IMR-90 (cell line): Measurements from ENCODE around the gene ASS1. TPM values are rescaled to one million over a fixed set of nuclear protein-coding genes. Genes with fewer than 3 reads are reported as not detected.

Experiments
- ATAC-seq: fragments of 200-7000 bp; cut with Tn5 transposase; 2 replicates; pipeline ENCODE4 v1.9.1; 2020; ENCODE audit warnings: low read depth, mild to moderate bottlenecking, moderate library complexity
- BruUV-seq: library from RNA; stranded (reverse); fragments of 400-500 nt; replicated peaks from 2 replicates; lab custom pipeline; 2021; lab: Mats Ljungman, UMichigan
- CTCF ChIA-PET: fragments of 300-600 bp; formaldehyde crosslinking; extraction: SDS; loops from one replicate; lab custom pipeline; 2021; ENCODE audit warnings: antibody characterized with exemption; lab: Yijun Ruan, JAX
- POLR2A ChIA-PET: fragments of 300-600 bp; sonication (Branson Sonifier 250); formaldehyde crosslinking; loops from one replicate; lab custom pipeline; 2022; ENCODE audit warnings: antibody characterized with exemption; ENCODE audit not compliant: unreplicated experiment; lab: Charles Lee
- DNase-seq: peaks from one replicate; pipeline ENCODE4 v3.0.0; 2013
- H2AFZ ChIP-seq: replicated peaks from 2 replicates; pipeline ENCODE3; 2013; ENCODE audit warnings: low read length, mild to moderate bottlenecking; ENCODE audit not compliant: poor library complexity
- H2AK5ac ChIP-seq: 2 replicates; pipeline ENCODE4 v1.6.1; 2013; ENCODE audit warnings: low read depth, low read length, inconsistent platforms
- H2AK9ac ChIP-seq: replicated peaks from 2 replicates; pipeline ENCODE3; 2013; ENCODE audit warnings: mild to moderate bottlenecking, low read depth, low read length, moderate library complexity; ENCODE audit not compliant: poor library complexity
- H2BK120ac ChIP-seq: 2 replicates; pipeline ENCODE4 v1.6.1; 2013; ENCODE audit warnings: low read depth, low read length, inconsistent platforms
- H2BK15ac ChIP-seq: 3 replicates; pipeline ENCODE4 v1.6.1; 2013; ENCODE audit warnings: low read depth, low read length, inconsistent platforms
- H2BK20ac ChIP-seq: 2 replicates; pipeline ENCODE4 v1.6.1; 2013; ENCODE audit warnings: low read depth, mild to moderate bottlenecking, inconsistent platforms, low read length, moderate library complexity
- H2BK5ac ChIP-seq: 2 replicates; pipeline ENCODE4 v1.6.1; 2013; ENCODE audit warnings: mild to moderate bottlenecking, low read depth, low read length, inconsistent platforms; ENCODE audit not compliant: poor library complexity, severe bottlenecking
- H3K14ac ChIP-seq: replicated peaks from 2 replicates; pipeline ENCODE4 v1.6.1; 2013; ENCODE audit warnings: low read depth, low read length, inconsistent platforms
- H3K18ac ChIP-seq: 2 replicates; pipeline ENCODE4 v1.6.1; 2013; ENCODE audit warnings: low read depth, low read length, control low read depth
- H3K23ac ChIP-seq: 2 replicates; pipeline ENCODE4 v1.6.1; 2013; ENCODE audit warnings: low read depth, low read length, inconsistent platforms
- H3K27ac ChIP-seq: 2 replicates; pipeline ENCODE4 v1.5.1; 2013; ENCODE audit warnings: mild to moderate bottlenecking, control low read depth, low read length; ENCODE audit not compliant: insufficient read depth
- H3K27me3 ChIP-seq: 2 replicates; pipeline ENCODE4 v1.6.1; 2013; ENCODE audit warnings: low read length; ENCODE audit not compliant: control insufficient read depth, insufficient read depth
- H3K36me3 ChIP-seq: 2 replicates; pipeline ENCODE4 v1.6.1; 2013; ENCODE audit warnings: low read length, mixed read lengths; ENCODE audit not compliant: control insufficient read depth, insufficient read depth
- H3K4ac ChIP-seq: 2 replicates; pipeline ENCODE4 v1.6.1; 2013; ENCODE audit warnings: low read depth, low read length, inconsistent platforms
- H3K4me1 ChIP-seq: 2 replicates; pipeline ENCODE4 v1.6.1; 2013; ENCODE audit warnings: low read length, mixed read lengths; ENCODE audit not compliant: control insufficient read depth, insufficient read depth
- H3K4me2 ChIP-seq: 2 replicates; pipeline ENCODE4 v1.6.1; 2013; ENCODE audit warnings: low read depth, mild to moderate bottlenecking, control low read depth, low read length, moderate library complexity
- H3K4me3 ChIP-seq: 2 replicates; pipeline ENCODE4 v1.5.1; 2013; ENCODE audit warnings: low read depth, mild to moderate bottlenecking, control low read depth, low read length, moderate library complexity; ENCODE audit not compliant: insufficient read depth
- H3K56ac ChIP-seq: 2 replicates; pipeline ENCODE4 v1.6.1; 2013; ENCODE audit warnings: low read length, inconsistent platforms; ENCODE audit not compliant: insufficient read depth; ENCODE audit errors: extremely low read depth
- H3K79me1 ChIP-seq, 2 experiments: 2 replicates each; pipeline ENCODE4 v1.6.1; 2013; ENCODE audit warnings: low read length in 2 of 2, inconsistent platforms in 1 of 2, low read depth in 1 of 2
- H3K9ac ChIP-seq: 2 replicates; pipeline ENCODE4 v1.6.1; 2013; ENCODE audit warnings: low read depth, low read length, control low read depth
- H3K9me1 ChIP-seq: 2 replicates; pipeline ENCODE4 v1.6.1; 2013; ENCODE audit warnings: low read length, inconsistent platforms; ENCODE audit not compliant: insufficient read depth
- H3K9me3 ChIP-seq: 2 replicates; pipeline ENCODE4 v1.6.1; 2013; ENCODE audit warnings: low read length; ENCODE audit not compliant: control insufficient read depth, insufficient read depth
- H4K20me1 ChIP-seq: 2 replicates; pipeline ENCODE4 v1.6.1; 2013; ENCODE audit warnings: low read length, inconsistent platforms; ENCODE audit not compliant: insufficient read depth
- H4K5ac ChIP-seq: 2 replicates; pipeline ENCODE4 v1.6.1; 2013; ENCODE audit warnings: mild to moderate bottlenecking, low read depth, low read length, control low read depth
- H4K8ac ChIP-seq, 2 experiments: 2 replicates each; pipeline ENCODE4 v1.6.1; 2013; ENCODE audit warnings: low read depth in 2 of 2, low read length in 2 of 2, control low read depth in 1 of 2, inconsistent platforms in 1 of 2
- H4K91ac ChIP-seq: 2 replicates; pipeline ENCODE4 v1.6.1; 2013; ENCODE audit warnings: low read depth, low read length, inconsistent platforms; ENCODE audit not compliant: insufficient read depth
- CEBPB ChIP-seq: IDR thresholded peaks from 2 replicates; pipeline ENCODE4 v1.6.1; 2012; ENCODE audit warnings: low read depth, low read length, improper control_type of control experiment
- CHD1 ChIP-seq: IDR thresholded peaks from 2 replicates; pipeline ENCODE4 v1.6.1; 2012; ENCODE audit warnings: low read depth, low read length, improper control_type of control experiment
- CTCF ChIP-seq: conservative IDR thresholded peaks from 2 replicates; pipeline ENCODE4 v1.5.1; 2012; ENCODE audit warnings: mild to moderate bottlenecking, low read depth, low read length, improper control_type of control experiment
- ELK1 ChIP-seq: fragments of 150-350 bp; IDR thresholded peaks from 2 replicates; pipeline ENCODE4 v1.6.1; 2016; ENCODE audit warnings: low read depth, mild to moderate bottlenecking, low read length, moderate library complexity, borderline replicate concordance
- MAZ ChIP-seq: IDR thresholded peaks from 2 replicates; pipeline ENCODE4 v1.6.1; 2012; ENCODE audit warnings: low read depth, mild to moderate bottlenecking, low read length, improper control_type of control experiment, moderate library complexity, borderline replicate concordance
- MXI1 ChIP-seq: IDR thresholded peaks from 2 replicates; pipeline ENCODE4 v1.6.1; 2012; ENCODE audit warnings: low read depth, mild to moderate bottlenecking, low read length, moderate library complexity, borderline replicate concordance
- POLR2A ChIP-seq: IDR thresholded peaks from 2 replicates; pipeline ENCODE4 v1.6.1; 2012; ENCODE audit warnings: mild to moderate bottlenecking, low read depth, low read length
- RAD21 ChIP-seq: IDR thresholded peaks from 2 replicates; pipeline ENCODE4 v1.6.1; 2012; ENCODE audit warnings: low read length, improper control_type of control experiment
- RCOR1 ChIP-seq: IDR thresholded peaks from 2 replicates; pipeline ENCODE4 v1.6.1; 2012; ENCODE audit warnings: mild to moderate bottlenecking, low read length, improper control_type of control experiment; ENCODE audit not compliant: insufficient replicate concordance
- RFX5 ChIP-seq: IDR thresholded peaks from 2 replicates; pipeline ENCODE4 v1.8.0; 2012; ENCODE audit warnings: low read depth, mild to moderate bottlenecking, low read length, moderate library complexity
- SMC3 ChIP-seq: fragments of 150-350 bp; IDR thresholded peaks from 2 replicates; pipeline ENCODE4 v1.6.1; 2016; ENCODE audit warnings: low read depth, mild to moderate bottlenecking, antibody characterized with exemption, low read length, moderate library complexity
- USF2 ChIP-seq: fragments of 150-350 bp; IDR thresholded peaks from 2 replicates; pipeline ENCODE4 v1.6.1; 2017; ENCODE audit warnings: mild to moderate bottlenecking, antibody characterized with exemption, low read length, low read depth
- WGBS, 2 experiments: methylation state at CpG; one replicate each; pipeline versions ENCODE4 v1.1.5 to v1.1.7; 2013; ENCODE audit warnings: missing lambda C conversion rate in 2 of 2; ENCODE audit not compliant: insufficient read length in 1 of 2; ENCODE audit errors: extremely low coverage in 2 of 2; 5-methylcytosine and 5-hydroxymethylcytosine counted together
- dilution Hi-C: fragments of 300-500 bp; cut with HindIII; formaldehyde crosslinking; loops from one replicate; pipeline ENCODE4 v1.14.3; 2018; ENCODE audit warnings: low sequenced_read_pairs; ENCODE audit not compliant: unreplicated experiment
- in situ Hi-C: fragments of 300-500 bp; cut with MboI; formaldehyde crosslinking; loops from 3 replicates; pipeline ENCODE4 v1.14.3; 2019; ENCODE audit warnings: low sequenced_read_pairs, inconsistent platforms, mixed read lengths
- intact Hi-C: fragments of 100-400 bp; cut with micrococcal nuclease; formaldehyde crosslinking; loops from 2 replicates; pipeline ENCODE4 v1.10.0; 2022
- polyA plus RNA-seq, 3 experiments: library from polyadenylated mRNA; depleted of rRNA; stranded (reverse); fragments of >200 nt; gene quantifications; 2 replicates each; pipeline ENCODE4 v1.2.3, GENCODE V29; 2012; ENCODE audit warnings: low replicate concordance in 1 of 3
- total RNA-seq: library from RNA; depleted of rRNA; stranded (reverse); fragments of >200 nt; gene quantifications from 2 replicates; pipeline ENCODE4 v1.2.3, GENCODE V29; 2012

The ASS1 gene
- total and polyA plus RNA-seq, 2 of the 4 experiments (the other 2 are of a cell fraction), result 39.6 to 41.9 TPM

- H3K9me1 ChIP-seq, result no peaks in the 10 kb centered on the region
- no peak overlapping the region for H3K56ac ChIP-seq
- no peak for TF ChIP-seq CHD1
- no peak for TF ChIP-seq RAD21
- TF ChIP-seq USF2, result no peak
- TF ChIP-seq RCOR1, result no peak
- TF ChIP-seq RFX5, result no peak
- no peak for TF ChIP-seq SMC3
- TF ChIP-seq CTCF, result no peak
- TF ChIP-seq ELK1, result no peak
- TF ChIP-seq MAZ, result no peak
- TF ChIP-seq CEBPB, result no peak
- no peak for TF ChIP-seq MXI1
- TF ChIP-seq POLR2A, result no peak
- no peak overlapping the region for H2BK20ac ChIP-seq
- no peak overlapping the region for H2AFZ ChIP-seq
- no peak overlapping the region for H3K14ac ChIP-seq
- no TSS peak for BruUV-seq
- H2BK120ac ChIP-seq, result no peak overlapping the region
- no peaks in the 10 kb centered on the region for H3K4me1 ChIP-seq
- ChIA-PET POLR2A (no interaction called here), CTCF (no interaction called here)
- peaks cover 26% of the 10 kb centered on the region for H3K27me3 ChIP-seq
- dilution Hi-C loops (no loop called here), intact Hi-C loops (no loop called here), in situ Hi-C loops (no loop called here)
- 74% methylated on average over 12 of the region's 24 CpGs; no CpG with 5 or more reads in 1 of the 2 experiments for WGBS, 2 experiments
- no peaks in the 10 kb centered on the region for H3K36me3 ChIP-seq
- H4K8ac ChIP-seq, result no peak overlapping the region
- no peaks in the 10 kb centered on the region for H3K79me1 ChIP-seq
- no peak overlapping the region for H2BK15ac ChIP-seq
- H2BK5ac ChIP-seq, result no peak overlapping the region
- no peak overlapping the region for H3K4me3 ChIP-seq
- H2AK9ac ChIP-seq, result no peak overlapping the region
- H2AK5ac ChIP-seq, result no peak overlapping the region
- no peaks in the 10 kb centered on the region for H3K9me3 ChIP-seq
- H3K18ac ChIP-seq, result no peak overlapping the region
- no peak overlapping the region for H3K23ac ChIP-seq
- no peak overlapping the region for H3K4ac ChIP-seq
- ATAC-seq (no peak), DNase-seq (no peak)
- no peaks in the 10 kb centered on the region for H4K20me1 ChIP-seq
- no peak overlapping the region for H3K4me2 ChIP-seq
- no peak overlapping the region for H3K27ac ChIP-seq
- no peak overlapping the region for H3K9ac ChIP-seq
- H4K5ac ChIP-seq, result no peak overlapping the region
- H4K91ac ChIP-seq, result no peak overlapping the region
These were observed 74.4 kb downstream of the ASS1 start for GRCh38 chr9:130518943-130519799.
